GM19328 (cell line): ENCODE data around the gene TTC32.
"Not testable (repeated sequence)": the region's sequence is repeated elsewhere in the genome, so short reads cannot be mapped to it uniquely, and the experiment has no call there.

ENCODE experiments used
- ATAC-seq: cut with Tn5 transposase; IDR thresholded peaks from one replicate; pipeline ENCODE4 v1.9.1; 2021; ENCODE audit warnings: mild to moderate bottlenecking, moderate library complexity; ENCODE audit not compliant: unreplicated experiment

TTC32 gene

DNA sequence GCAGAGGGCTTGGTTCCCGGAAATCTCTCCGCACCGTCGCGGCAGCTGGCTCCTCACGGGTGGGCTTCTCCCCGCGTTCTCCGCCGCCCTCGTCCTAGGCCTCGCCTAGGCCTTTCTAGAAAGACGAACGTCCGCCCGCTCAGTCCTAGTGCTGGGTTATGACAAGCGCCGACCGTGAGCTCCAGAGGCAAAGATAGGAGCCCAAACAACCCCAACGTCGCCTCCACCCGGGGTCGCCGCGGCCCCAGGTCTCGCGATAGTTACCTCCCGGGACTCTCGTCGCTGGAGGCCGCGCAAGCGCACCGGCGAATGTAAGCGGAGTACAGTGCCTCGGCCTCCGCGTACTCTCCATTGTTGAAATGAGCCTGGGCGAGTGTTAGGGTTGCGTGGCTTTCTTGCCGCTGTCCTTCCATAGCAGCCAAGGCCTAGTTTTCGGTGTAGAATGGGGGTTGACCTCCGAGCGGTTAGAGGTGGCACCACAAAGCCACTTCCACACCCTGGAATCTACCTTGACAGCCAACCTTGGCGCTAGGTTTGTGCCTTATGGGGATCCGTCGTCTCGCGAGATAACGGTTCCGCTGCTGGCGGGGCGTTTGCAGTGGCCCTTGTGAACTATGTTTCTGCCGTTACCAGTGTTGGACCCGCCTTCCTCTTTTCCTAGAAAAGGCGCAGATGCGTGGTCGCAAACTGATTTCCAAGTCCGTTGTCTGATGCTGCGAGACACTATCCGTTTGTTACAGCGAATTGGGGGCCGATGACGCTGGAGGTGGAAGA, at the start of gene TTC32:
TTC32 (minus strand) TSS at position 542 of the 774 bp plus-strand sequence; CDS start at position 413, 129 bp downstream.
- ATAC-seq, result peak; percentile 86

DNA sequence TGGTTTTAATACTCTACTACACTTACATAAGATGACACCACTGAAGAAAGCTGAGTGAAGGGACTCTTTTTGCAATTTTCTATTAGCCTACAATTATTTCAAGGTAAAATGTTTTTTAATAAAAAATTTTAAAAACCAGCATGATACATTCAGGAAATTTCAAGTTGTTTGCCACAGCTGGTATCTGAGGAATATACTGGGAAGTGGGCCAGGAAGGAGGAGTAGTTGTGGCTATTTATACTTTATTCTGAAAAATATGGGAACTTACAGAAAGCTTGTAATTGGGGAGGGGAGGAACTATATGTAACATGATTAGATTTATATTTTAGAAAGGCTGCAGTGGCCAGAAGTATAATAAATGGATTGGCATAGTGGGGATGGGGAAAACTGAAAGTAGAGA, 47.3 kb upstream of the TTC32 start:
- ATAC-seq, result no peak

DNA sequence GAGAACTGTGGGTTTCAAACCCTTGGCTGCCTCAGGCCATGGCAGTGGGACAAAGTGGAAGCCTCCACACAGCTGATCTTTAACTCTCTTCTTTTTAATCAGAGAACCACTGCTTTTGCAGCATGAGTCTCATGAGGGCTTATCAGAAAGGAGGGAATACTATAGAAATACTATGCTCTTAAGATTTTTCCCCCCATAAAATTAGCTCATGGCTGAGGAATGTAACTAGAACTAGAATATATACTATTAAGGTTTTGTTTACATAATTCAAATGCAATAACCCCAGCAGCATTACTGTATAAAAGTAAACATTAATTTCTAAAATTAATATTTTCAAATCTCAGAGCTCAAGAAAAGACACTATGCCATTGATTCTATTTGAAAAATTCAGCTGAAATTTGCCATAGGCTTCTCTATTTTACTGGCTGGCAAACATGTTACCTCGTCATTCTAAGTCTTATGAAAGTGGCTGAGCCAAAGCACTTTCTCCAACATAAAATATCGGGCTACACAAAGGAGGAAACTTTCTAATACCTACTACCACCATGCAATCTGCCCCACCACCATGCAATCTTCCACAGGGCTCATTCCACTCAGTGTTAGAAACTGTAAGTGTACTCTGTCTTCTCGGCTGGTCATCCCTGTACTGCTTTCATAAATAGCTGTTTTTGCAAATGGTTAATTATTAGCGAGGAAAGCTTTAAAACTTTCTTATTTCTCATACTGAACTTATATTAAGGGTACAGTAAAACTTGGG, 45.6 kb upstream of the TTC32 start:
- no peak for ATAC-seq

GRCh38 chr2:19944205-19944845, 42.5 kb upstream of the TTC32 start:
- no peak for ATAC-seq

- no peak for ATAC-seq
Observed at GRCh38 chr2:19943189-19943588, 41.4 kb upstream of the TTC32 start.

DNA sequence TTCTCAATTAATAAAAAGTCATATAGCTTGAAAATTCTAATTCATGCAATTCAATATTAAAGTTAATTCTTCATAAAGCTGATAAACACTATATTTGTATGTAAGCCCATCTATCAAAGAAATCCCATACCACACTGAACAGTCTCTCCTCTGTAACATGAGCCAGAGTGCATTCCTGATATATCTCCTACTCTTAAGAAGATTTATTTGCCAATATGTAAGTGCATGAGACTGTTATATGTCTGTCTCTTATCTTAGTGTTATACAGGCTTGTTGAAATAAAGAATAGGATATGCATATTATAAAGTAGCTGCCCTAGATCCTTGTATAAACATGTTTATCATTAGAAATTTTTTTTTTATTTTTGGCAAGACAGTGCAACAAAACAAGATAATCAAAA, 40.4 kb upstream of the TTC32 start:
- no peak for ATAC-seq

GRCh38 chr2:19937004-19937403, 35.2 kb upstream of the TTC32 start:
- ATAC-seq, result no peak

GRCh38 chr2:19936203-19936602, 34.4 kb upstream of the TTC32 start:
- ATAC-seq, result no peak

GRCh38 chr2:19933351-19933981, 31.7 kb upstream of the TTC32 start:
- ATAC-seq, result no peak

DNA sequence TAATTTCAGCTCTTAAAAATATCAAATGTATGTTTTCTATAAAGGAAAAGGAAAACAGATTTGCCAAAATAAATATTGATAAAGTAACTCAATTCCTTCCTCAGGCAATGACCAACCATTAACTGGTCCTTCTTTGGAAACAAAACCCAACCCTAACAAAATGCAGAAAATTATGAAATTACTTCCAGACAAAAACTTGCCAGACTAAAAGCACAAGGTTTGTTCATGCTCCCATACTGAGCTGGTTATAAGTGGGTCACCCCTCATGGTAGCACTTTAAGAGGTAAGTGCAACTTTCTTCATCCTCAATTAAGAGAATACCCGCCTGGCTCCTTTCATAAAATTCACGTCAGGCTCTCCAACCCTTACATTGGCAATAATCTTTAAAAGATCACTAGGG, 31.1 kb upstream of the TTC32 start:
- ATAC-seq, result no peak

DNA sequence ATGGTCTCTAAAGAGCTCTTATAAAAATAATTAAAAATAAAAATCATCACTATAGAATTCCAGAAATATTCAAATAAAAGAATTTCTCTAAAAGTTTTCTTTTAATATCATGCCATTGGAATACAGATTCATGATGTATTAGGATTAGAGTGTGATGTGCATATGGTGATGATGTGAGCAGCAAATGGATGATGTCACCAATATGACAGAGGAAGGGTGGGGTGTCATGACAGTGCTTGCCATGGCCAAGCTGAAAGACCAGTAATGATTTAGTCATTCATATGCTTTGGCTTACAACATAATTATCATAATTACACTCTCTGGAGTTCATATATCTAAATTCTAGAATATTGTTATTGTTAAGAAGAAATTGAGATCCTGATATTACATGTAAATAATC, 27.4 kb upstream of the TTC32 start:
- no peak for ATAC-seq

DNA sequence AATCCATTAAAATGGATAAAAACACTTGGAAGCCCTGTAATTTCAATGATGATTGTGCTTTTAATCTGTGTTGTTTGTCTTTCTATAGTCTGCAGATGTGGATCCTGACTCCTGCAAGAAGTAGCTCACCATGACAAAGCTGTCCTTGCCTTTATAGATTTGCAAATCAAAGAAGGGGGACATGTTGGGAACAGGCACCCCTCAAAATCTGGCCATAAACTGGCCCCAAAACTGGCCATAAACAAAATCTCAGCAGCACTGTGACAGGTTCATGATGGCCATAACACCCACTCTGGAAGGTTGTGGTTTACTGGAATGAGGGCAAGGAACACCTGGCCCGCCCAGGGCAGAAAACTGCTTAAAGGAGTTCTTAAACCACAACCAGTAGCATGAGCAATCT, 26.0 kb upstream of the TTC32 start:
- not testable (repeated sequence) for ATAC-seq

DNA sequence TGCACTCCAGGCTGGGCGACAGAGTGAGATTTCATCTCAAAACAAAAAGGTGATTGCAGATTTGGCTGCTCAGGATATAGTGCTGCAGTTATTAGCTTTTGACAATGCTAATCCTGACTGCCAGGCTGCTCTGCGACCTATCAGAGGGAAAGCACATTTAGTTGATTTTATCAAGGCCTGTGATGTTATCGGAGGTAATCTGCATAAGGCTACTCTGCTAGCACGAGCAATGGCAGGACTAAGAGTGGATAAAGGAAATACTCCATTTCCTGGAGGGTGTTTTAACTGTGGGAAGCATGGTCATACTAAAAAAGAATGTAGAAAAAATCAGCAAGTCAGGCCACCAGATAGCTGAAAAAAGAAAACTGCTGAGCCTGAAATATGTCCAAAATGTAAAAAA, 22.7 kb upstream of the TTC32 start:
- not testable (repeated sequence) for ATAC-seq

GRCh38 chr2:19922188-19922587, 20.4 kb upstream of the TTC32 start:
- not testable (repeated sequence) for ATAC-seq

GRCh38 chr2:19916385-19916950, 14.7 kb upstream of the TTC32 start:
- ATAC-seq, result no peak

- no peak for ATAC-seq
Observed at GRCh38 chr2:19914266-19914975, 12.6 kb upstream of the TTC32 start.

GRCh38 chr2:19911808-19912509, 10.2 kb upstream of the TTC32 start:
- ATAC-seq, result no peak

DNA sequence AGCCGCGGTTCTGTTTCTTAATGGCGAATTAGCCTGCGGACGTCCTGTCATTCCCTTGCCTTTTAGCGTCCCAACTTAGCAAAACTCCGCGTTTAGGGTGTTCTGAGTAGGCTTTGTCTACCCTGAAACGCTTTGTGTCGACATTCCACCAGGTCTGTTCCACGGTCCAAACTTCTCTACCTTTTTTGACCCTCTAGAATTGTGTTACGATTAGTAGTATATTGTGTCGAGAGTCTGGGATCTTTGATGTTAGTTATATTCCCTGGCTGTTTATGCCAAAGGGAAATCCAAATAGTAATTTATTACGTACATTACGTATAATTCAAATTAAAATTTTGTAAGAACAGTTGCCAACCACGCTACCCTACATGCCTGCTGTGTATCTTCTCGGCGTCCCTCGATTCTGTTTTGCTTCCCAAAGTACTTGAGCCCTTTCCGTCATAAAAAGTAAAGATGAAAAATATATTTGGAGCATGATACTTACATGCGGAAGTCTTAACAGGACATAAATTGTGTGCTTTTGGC, 495 bp upstream of the TTC32 start:
- peak; percentile 1 for ATAC-seq

- no peak for ATAC-seq
Observed at GRCh38 chr2:19900931-19901441, 797 bp downstream of the TTC32 start.
